ENCODE data around the gene RAET1E.
"Not testable (repeated sequence)": the region's sequence is repeated elsewhere in the genome, so short reads cannot be mapped to it uniquely, and the experiment has no call there.

The RAET1E gene

GRCh38 chr6:149897855-149898744 is at the start of gene RAET1E:
RAET1E (minus strand) TSS chr6:149898113; CDS start chr6:149890901, 7,212 bp downstream.
- DNase-seq = no peak

DNA sequence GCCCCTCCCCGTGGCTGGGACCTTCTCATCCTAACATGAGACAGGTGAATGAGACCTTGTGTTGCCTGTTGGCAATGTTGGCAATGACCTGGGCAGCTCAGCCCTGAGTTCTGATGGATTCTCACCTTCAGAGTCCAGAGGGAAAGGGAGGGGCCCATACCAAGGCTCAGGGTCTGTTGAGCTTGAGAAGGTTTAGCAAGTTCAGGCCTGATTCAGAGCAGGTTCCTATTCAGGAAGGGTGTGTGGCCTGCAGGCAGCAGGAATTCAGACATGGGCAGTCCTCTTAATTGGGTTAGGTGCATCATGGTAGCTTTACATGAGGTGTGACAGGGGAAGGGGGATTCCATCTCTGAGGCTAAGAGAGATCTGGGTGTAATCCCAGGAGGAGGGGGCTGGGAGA is 49.6 kb upstream of the RAET1E start:
- not testable (repeated sequence) for DNase-seq

GRCh38 chr6:149946631-149947030 is 48.7 kb upstream of the RAET1E start:
- not testable (repeated sequence) for DNase-seq

- not testable (repeated sequence) for DNase-seq
Observed at GRCh38 chr6:149945276-149945675, 47.4 kb upstream of the RAET1E start.

GRCh38 chr6:149943321-149943720 is 45.4 kb upstream of the RAET1E start:
- DNase-seq = not testable (repeated sequence)

- no peak for DNase-seq
Observed at GRCh38 chr6:149942461-149942829, 44.5 kb upstream of the RAET1E start.

DNA sequence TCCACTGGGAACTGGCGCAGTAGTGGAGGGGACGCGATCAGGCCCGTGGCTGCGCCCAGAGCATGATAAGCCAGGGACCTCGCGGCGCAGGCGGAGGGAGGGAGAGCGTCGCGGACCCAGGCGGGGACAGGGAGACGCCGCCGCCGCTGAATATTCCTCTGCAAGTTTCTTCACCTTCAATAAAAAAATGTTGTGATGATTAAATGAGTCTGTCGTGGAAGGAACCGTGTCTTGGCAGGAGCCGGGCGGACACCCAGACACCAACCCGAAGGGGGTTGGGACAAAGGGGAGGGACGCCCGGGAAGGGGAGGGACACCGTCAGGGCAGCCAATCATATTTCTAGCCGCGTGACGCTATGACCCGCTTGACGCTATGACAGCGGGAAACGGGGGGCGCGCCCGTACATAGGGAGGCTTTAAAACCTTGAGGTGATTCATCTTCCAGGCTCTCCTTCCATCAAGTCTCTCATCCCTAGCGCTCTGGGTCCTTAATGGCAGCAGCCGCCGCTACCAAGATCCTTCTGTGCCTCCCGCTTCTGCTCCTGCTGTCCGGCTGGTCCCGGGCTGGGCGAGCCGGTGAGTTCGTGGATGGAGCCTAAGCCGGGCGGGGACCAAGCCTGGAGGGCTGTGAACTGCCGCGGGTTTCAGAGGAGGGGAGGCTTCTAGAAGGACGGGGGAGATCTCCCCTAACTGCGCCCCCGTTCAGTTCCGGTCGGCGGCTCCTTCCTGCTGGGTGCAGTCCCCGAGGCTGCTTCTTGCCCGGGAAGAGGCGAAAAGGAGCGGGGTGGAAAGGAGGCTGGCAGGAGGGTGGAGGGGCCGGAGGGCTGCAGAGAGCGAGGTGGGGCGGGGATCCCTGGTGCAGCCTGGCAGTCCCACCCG is 43.9 kb upstream of the RAET1E start, which contains the start of gene ULBP2:
ULBP2 (plus strand) TSS at position 432 of the 878 bp plus-strand sequence; CDS start at position 491, 59 bp downstream.
- peak; percentile 83 to 87 for DNase-seq

- DNase-seq = no peak
Observed at GRCh38 chr6:149940672-149940982, 42.7 kb upstream of the RAET1E start.

GRCh38 chr6:149939909-149940671 is 42.2 kb upstream of the RAET1E start:
- no peak for DNase-seq

DNA sequence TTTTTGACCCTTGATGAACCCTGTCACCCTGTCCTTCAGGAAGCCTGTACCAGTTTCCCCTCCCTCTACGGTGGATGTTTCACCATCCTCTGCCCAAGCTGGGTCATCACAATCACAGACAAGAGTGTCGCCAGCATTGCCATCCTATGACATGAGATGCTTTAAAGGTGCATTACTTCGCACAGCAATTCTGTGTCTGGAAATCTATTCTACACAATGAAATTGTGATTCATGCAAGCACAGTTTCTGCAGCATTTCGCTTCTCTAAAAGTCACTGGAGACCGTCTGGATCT is 41.4 kb upstream of the RAET1E start:
- DNase-seq = no peak

GRCh38 chr6:149938571-149939355 is 40.9 kb upstream of the RAET1E start:
- peak; percentile 32 to 47 for DNase-seq

DNA sequence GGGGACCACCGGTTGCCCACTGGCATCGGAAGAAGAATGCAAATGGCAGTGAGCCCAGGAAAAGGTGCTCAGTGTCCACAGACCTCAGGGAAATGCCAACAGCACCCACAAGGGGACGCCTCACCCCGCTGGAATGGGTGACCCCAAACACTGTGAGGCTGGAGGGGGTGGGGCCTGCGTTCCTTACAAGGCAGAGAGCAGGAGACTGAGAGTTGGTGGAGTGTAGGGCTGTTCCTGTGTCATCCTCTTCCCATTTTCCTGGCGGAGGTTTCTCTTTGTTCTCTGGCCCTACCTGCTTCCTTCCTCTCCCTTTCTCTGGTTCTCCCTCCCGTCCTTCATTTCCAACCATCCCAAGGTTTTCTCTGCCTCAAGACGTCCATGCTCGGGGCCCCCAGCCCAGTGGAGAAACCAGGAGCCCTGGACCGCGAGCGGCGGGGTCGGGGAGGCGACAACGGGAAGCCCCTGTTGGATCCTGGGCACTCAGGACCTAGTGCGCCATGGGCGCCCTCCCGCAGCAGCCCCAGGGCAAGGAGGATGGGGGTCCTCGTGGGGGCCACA is 40.2 kb upstream of the RAET1E start:
- not testable (repeated sequence) for DNase-seq

- no peak for DNase-seq
Observed at GRCh38 chr6:149936743-149937142, 38.8 kb upstream of the RAET1E start.

DNA sequence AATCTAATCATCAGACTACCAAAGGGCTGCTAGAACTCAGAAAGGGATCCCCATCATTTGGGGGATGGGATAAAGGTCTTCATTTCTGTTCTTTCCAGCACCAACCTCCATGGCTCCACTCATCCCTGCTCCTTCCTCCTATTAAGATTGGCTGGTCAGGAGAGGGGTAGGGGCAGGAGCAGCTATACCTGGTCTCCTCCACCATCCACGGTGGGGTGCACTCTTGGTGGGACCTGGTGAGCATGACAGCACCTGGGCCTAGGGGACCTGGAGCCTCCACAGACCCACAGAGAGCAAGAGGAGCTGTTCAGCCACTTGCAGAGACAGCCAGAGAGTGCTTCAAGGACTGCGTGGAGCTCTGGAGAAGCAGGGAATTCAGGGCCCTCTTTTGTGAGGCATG is 37.8 kb upstream of the RAET1E start:
- DNase-seq = no peak

DNA sequence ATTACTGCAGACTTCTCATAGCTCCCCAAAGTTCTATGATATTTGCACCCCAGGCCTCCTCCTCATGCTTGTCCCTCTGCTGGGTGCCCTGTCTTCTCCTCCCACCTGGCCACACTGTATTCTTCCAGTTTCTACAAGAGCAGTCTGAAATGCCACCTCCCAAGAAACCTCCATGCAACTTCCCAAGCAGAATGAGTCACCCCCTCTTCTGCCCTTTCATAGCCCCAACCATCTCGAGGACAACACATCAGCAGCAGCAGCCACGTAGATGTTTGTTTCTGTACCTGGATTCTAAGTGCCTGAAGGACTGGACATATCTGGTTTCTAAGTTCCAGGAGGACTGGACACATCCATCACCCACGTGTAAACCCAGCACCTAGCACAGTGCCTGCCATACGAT is 37.3 kb upstream of the RAET1E start:
- DNase-seq = no peak

- DNase-seq = peak; percentile 68 to 78
Observed at GRCh38 chr6:149934249-149935156, 36.6 kb upstream of the RAET1E start.

DNA sequence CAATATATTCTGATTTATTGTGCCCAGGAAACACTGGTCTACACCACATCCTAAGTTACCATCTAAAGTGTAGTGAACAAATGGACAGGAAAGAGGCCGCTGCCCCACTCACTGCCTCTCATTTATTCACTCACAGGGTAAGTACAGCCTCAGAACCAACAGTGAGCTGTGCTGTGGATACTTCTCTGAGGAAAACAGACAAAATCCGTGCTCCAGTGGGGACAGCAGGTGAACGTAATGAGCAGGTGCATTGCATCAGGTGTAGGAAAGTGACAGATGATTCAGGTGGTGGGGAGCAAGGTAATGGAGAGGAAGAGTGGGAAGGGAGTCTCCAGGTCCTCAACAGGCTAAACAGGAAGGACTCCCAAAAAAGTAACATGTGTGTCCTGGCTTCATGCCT is 35.5 kb upstream of the RAET1E start:
- DNase-seq = no peak

DNA sequence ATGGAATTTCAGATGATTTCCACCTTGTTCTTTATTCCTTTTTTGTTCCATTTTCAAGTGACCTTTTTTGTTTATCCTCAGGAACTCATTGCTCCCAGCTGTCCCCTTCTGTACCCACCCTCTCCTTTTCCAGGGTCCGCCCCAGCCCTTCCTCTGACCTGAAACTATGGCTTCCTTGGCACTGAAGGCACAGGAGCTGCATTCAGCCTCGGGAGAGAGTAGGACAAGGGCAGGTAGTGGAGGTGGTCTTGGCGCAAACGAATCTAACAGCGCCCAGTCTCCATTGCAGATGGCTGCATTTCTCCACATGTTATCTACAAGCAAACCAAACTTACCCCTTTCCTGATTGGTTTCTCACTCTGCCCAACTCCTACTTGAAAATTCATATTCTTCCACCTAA is 35.1 kb upstream of the RAET1E start:
- DNase-seq = no peak

GRCh38 chr6:149931501-149931900 is 33.6 kb upstream of the RAET1E start:
- no peak for DNase-seq

DNA sequence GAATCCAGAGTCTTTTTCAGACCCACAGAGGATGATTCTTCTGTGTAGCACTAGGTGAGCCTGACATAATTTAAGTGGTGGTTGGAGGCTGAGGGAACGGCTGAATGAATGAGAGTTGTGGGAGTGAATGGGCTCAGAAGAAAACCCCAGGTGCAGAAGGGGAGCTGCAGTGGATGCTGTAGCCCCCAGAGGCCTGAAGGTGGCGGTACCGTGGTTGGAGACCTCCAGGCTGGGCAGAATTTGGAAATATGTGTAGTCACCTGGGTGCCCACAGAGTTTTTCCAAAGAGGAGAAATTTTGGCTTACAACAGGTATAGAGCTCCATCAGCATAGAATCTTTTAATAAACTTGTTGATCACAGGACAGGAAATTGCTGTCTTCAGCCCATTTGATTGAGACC is 31.5 kb upstream of the RAET1E start:
- DNase-seq = no peak

- not testable (repeated sequence) for DNase-seq
Observed at GRCh38 chr6:149927025-149927424, 29.1 kb upstream of the RAET1E start.
